ENCODE results near the gene TSPO. TPM values are rescaled to one million over a fixed set of nuclear protein-coding genes. Genes with fewer than 3 reads are reported as not detected.
A peak's percentile ranks its signal among the peaks of the same experiment; 100 is the strongest.
"Not testable (repeated sequence)": the region's sequence is repeated elsewhere in the genome, so short reads cannot be mapped to it uniquely, and the experiment has no call there.

The TSPO gene
- 243 and 308 TPM in 2 replicates for total RNA-seq (2021)
- Bru-seq, nascent RNA = percentile 67 among the genes with signal in this experiment
- percentile 69 among the genes with signal in this experiment for BruChase-seq, experiment 1, labeled RNA remaining after a 2-hour chase
- BruChase-seq, experiment 2, labeled RNA remaining after a 6-hour chase = percentile 67 among the genes with signal in this experiment
- long read RNA-seq, transcript TSPO-206 (3 exons, 636 nt) = minor isoform, 20 of 544 reads
- long read RNA-seq, transcript TSPO-202 (4 exons, 881 nt) = major isoform, 453 of 544 reads
- long read RNA-seq, transcript TSPO-203 (4 exons, 1,075 nt) = minor isoform, 18 of 544 reads
- long read RNA-seq, partial matches to known transcripts = 17 of 544 reads
- long read RNA-seq, other reads (novel, unspliced or antisense) = 33 of 544 reads

DNA sequence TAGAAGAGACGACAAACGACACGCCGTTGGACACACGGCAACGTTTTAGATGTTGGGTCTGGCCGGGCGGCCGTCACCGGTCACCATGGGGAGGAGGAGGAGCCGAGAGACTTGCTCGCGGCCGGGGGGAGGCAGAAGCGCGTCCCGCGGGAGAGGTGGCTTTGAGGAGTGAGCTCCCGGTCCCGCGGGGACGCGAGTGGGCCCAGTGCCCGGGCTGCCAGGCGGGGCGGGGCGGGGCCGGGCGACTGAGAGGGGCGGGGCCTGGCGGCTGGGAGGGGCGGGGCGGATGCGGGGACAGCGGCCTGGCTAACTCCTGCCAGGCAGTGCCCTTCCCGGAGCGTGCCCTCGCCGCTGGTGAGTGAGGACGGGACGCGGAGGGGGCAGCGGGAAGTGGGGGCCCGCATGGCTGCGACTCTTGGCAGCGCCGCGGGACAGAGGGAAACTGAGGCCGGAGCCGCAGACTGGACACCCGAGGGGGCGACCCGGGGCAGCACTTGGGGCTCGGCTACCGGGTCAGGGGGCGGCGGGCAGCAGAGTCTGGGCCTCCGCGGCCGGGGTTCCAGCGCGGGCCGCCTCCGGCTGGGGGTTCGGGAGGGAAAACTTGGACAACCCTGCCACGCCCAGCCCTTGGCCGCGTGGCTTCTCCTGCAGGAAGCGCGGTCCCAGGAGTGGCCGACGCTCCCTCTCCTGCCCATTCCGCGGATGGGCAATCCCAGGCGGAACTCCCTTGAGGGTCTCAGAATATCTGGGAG, at the start of gene TSPO:
TSS of gene TSPO (plus strand) at position 309 of the 752 bp plus-strand sequence. CDS start 7,680 bp downstream, outside the sequence.
- TF ChIP-seq CTCF (conservative IDR thresholded peaks at IDR 0.05) = no peak
- TF ChIP-seq EZH2 (IDR thresholded peaks at IDR 0.05; ENCODE audit: low read depth) = no peak
- CTCF ChIA-PET = no interaction called here
- Histone ChIP-seq H3K4me2 (peak within 1 kb of the TSS; percentile 99), H3K36me3 (ENCODE audit: low read depth) (no peaks in the 10 kb centered on the region), H3K9me2 (ENCODE audit: insufficient read depth) (no peaks in the 10 kb centered on the region), H3K9me3 (ENCODE audit: insufficient read depth, low read depth) (no peaks in the 10 kb centered on the region), H3K27me3 (ENCODE audit: insufficient read depth, low read depth) (no peaks in the 10 kb centered on the region), H4K20me1 (ENCODE audit: insufficient read depth) (peaks cover under 1% of the 10 kb centered on the region; the same call in 1 of the 2 replicates), H2AFZ (peak within 1 kb of the TSS; percentile 93), H3K27ac (peak within 1 kb of the TSS; percentile 45; the same call in 1 of the 2 replicates), H3K79me2 (ENCODE audit: low read depth) (peaks cover 41% of the 10 kb centered on the region), H3K4me1 (replicated peaks; ENCODE audit: insufficient read depth) (peaks cover 20% of the 10 kb centered on the region), H3F3A (ENCODE audit: insufficient read depth, low read depth) (peaks cover 14% of the 10 kb centered on the region; the same call in 1 of the 2 replicates), H3K4me3 (peak within 1 kb of the TSS; percentile 88)
- peak; percentile 34 to 60 for DNase-seq
- POLR2A ChIA-PET (ENCODE audit: unreplicated experiment) = interaction anchor here (0.5 to 1.0 kb wide), 5 partner anchors 24 to 232 kb away, joined by 3 to 20 read pairs (median 4); no protein-coding TSS in a partner anchor
- intact Hi-C loops (cut with micrococcal nuclease; ENCODE audit: unreplicated experiment) = loop anchor here (5.0 kb wide), 1 partner anchor 36 kb away; the partner anchor contains the start of gene TTLL12
- TSS peak; percentile 38 for BruUV-seq (replicated peaks)

DNA sequence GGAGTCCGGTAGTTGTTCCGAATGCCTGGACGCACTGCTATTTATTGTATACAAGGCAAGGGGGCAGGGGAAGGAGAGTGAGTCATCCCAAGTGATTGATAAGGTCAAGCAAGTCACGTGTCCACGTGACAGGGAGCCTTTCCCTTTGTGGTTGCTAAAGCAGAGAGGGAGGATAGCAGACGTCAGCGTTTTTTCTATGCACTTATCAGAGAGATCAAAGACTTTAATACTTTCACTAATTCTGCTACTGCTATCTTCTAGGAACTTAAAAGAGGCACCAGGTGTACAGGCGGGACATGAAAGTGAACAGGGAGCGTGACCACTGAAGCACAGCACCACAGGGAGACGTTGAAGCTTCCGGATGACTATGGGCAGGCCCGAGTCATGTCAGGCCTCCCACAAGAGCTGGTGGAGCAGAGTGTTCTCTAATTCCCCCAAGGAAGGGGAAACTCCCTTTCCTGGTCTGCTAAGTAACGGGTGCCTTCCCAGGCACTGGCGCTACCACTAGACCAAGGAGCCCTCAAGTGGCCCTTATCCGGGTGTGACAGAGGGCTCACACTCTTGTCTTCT, 47.2 kb upstream of the TSPO start:
- BruUV-seq (replicated peaks); H3K9me3 ChIP-seq (ENCODE audit: insufficient read depth, low read depth); POLR2A ChIA-PET (ENCODE audit: unreplicated experiment); H4K20me1 ChIP-seq (ENCODE audit: insufficient read depth); H3K4me2 ChIP-seq; CTCF ChIA-PET; H3K27ac ChIP-seq; H3K9me2 ChIP-seq (ENCODE audit: insufficient read depth); H2AFZ ChIP-seq; H3K36me3 ChIP-seq (ENCODE audit: low read depth); H3K4me3 ChIP-seq; H3K27me3 ChIP-seq (ENCODE audit: insufficient read depth, low read depth); intact Hi-C loops (cut with micrococcal nuclease; ENCODE audit: unreplicated experiment); H3K79me2 ChIP-seq (ENCODE audit: low read depth): not testable (repeated sequence)
- DNase-seq = peak in 1 of 2 experiments; percentile 34
- Histone ChIP-seq H3F3A (ENCODE audit: insufficient read depth, low read depth) (peaks cover 16% of the 10 kb centered on the region), H3K4me1 (replicated peaks; ENCODE audit: insufficient read depth) (peaks cover 15% of the 10 kb centered on the region)

- H3K4me2 ChIP-seq; DNase-seq; H3K9me2 ChIP-seq (ENCODE audit: insufficient read depth); H3K79me2 ChIP-seq (ENCODE audit: low read depth); H2AFZ ChIP-seq; H3K9me3 ChIP-seq (ENCODE audit: insufficient read depth, low read depth); H3K27ac ChIP-seq; BruUV-seq (replicated peaks); POLR2A ChIA-PET (ENCODE audit: unreplicated experiment); H3K36me3 ChIP-seq (ENCODE audit: low read depth); H3K4me3 ChIP-seq; H3K27me3 ChIP-seq (ENCODE audit: insufficient read depth, low read depth); H4K20me1 ChIP-seq (ENCODE audit: insufficient read depth); intact Hi-C loops (cut with micrococcal nuclease; ENCODE audit: unreplicated experiment): not testable (repeated sequence)
- H3F3A ChIP-seq (ENCODE audit: insufficient read depth, low read depth) = peaks cover 13% of the 10 kb centered on the region
- peaks cover 12% of the 10 kb centered on the region for H3K4me1 ChIP-seq (replicated peaks; ENCODE audit: insufficient read depth)
- CTCF ChIA-PET = interaction anchor here (0.6 kb wide), 2 partner anchors 48 to 1647 kb away, joined by 11 to 15 read pairs; partner anchors contain the start of gene ARHGAP8
Observed at GRCh38 chr22:43104950-43105349, 46.4 kb upstream of the TSPO start.

Measured in PC-9 (cell line).